Neuronal stem cell (in vitro differentiated cells): ENCODE data around the gene CACNG3.

Source experiments
- DNase-seq: peaks from one replicate; pipeline ENCODE4 v3.0.0-alpha.2; 2013; ENCODE audit warnings: low spot score
- H2AFZ ChIP-seq: one replicate; pipeline ENCODE4 v1.6.1; 2013; ENCODE audit warnings: mild to moderate bottlenecking, low read length, inconsistent platforms
- H2AK5ac ChIP-seq: 2 replicates; pipeline ENCODE4 v1.6.1; 2013; ENCODE audit warnings: low read depth, mild to moderate bottlenecking, inconsistent platforms, low read length, moderate library complexity, mixed read lengths
- H2BK120ac ChIP-seq: 2 replicates; pipeline ENCODE4 v1.6.1; 2013; ENCODE audit warnings: low read depth, mild to moderate bottlenecking, inconsistent platforms, low read length, moderate library complexity, mixed read lengths
- H2BK12ac ChIP-seq: one replicate; pipeline ENCODE4 v1.6.1; 2013; ENCODE audit warnings: low read length, inconsistent platforms
- H2BK15ac ChIP-seq: 2 replicates; pipeline ENCODE4 v1.6.1; 2013; ENCODE audit warnings: mild to moderate bottlenecking, low read length, inconsistent platforms, mixed read lengths
- H2BK5ac ChIP-seq: one replicate; pipeline ENCODE4 v1.6.1; 2013; ENCODE audit warnings: inconsistent platforms, mild to moderate bottlenecking, low read length, moderate library complexity
- H3K14ac ChIP-seq: one replicate; pipeline ENCODE4 v1.6.1; 2013; ENCODE audit warnings: low read length, inconsistent platforms
- H3K18ac ChIP-seq: 2 replicates; pipeline ENCODE4 v1.6.1; 2013; ENCODE audit warnings: low read length, inconsistent platforms
- H3K23ac ChIP-seq: 2 replicates; pipeline ENCODE4 v1.6.1; 2013; ENCODE audit warnings: low read depth, mild to moderate bottlenecking, mixed read lengths, low read length, inconsistent platforms; ENCODE audit not compliant: poor library complexity
- H3K27ac ChIP-seq: replicated peaks from 3 replicates; pipeline ENCODE4 v1.5.1; 2013; ENCODE audit warnings: low read length, inconsistent platforms
- H3K27me3 ChIP-seq, 3 experiments: 2 replicates each; pipeline ENCODE4 v1.6.1; 2013; ENCODE audit warnings: low read length in 3 of 3, mild to moderate bottlenecking in 2 of 3, inconsistent platforms in 1 of 3, low read depth in 1 of 3, mixed read lengths in 1 of 3, moderate library complexity in 1 of 3; ENCODE audit not compliant: control insufficient read depth in 3 of 3, insufficient read depth in 3 of 3
- H3K36me3 ChIP-seq, 2 donors: replicated peaks in 1 of 2; 2 replicates each; pipeline ENCODE4 v1.6.1; 2013; ENCODE audit warnings: low read length in 2 of 2; ENCODE audit not compliant: control insufficient read depth in 2 of 2, insufficient read depth in 2 of 2
- H3K4ac ChIP-seq: 2 replicates; pipeline ENCODE4 v1.6.1; 2013; ENCODE audit warnings: inconsistent platforms, mild to moderate bottlenecking, low read length, moderate library complexity
- H3K4me1 ChIP-seq, 2 donors: 1 replicate in 1 of 2; 2 replicates in 1 of 2; pipeline ENCODE4 v1.6.1; 2013; ENCODE audit warnings: low read length in 2 of 2, low read depth in 1 of 2; ENCODE audit not compliant: control insufficient read depth in 2 of 2, insufficient read depth in 1 of 2
- H3K4me2 ChIP-seq: one replicate; pipeline ENCODE4 v1.6.1; 2013; ENCODE audit warnings: mild to moderate bottlenecking, low read length, inconsistent platforms; ENCODE audit not compliant: insufficient read depth, poor library complexity, severe bottlenecking
- H3K4me3 ChIP-seq, 2 donors: 2 replicates each; pipeline ENCODE4 v1.5.1; 2013; ENCODE audit warnings: low read length in 2 of 2, mild to moderate bottlenecking in 2 of 2, inconsistent platforms in 1 of 2, moderate library complexity in 1 of 2
- H3K79me1 ChIP-seq: one replicate; pipeline ENCODE4 v1.6.1; 2013; ENCODE audit warnings: low read depth, mild to moderate bottlenecking, inconsistent platforms, low read length, moderate library complexity
- H3K9ac ChIP-seq: one replicate; pipeline ENCODE4 v1.6.1; 2013; ENCODE audit warnings: mild to moderate bottlenecking, low read depth, low read length, inconsistent platforms; ENCODE audit not compliant: poor library complexity
- H3K9me3 ChIP-seq, 2 donors: replicated peaks in 1 of 2; 2 replicates each; pipeline versions ENCODE3 to v1.6.1; 2013; ENCODE audit warnings: low read length in 2 of 2, mild to moderate bottlenecking in 2 of 2, inconsistent platforms in 1 of 2, low read depth in 1 of 2, mixed read lengths in 1 of 2, moderate library complexity in 1 of 2; ENCODE audit not compliant: control insufficient read depth in 2 of 2, insufficient read depth in 1 of 2
- H4K8ac ChIP-seq: one replicate; pipeline ENCODE4 v1.6.1; 2013; ENCODE audit warnings: low read depth, mild to moderate bottlenecking, inconsistent platforms, low read length, moderate library complexity
- H4K91ac ChIP-seq: one replicate; pipeline ENCODE4 v1.6.1; 2013; ENCODE audit warnings: low read length, low read depth, mild to moderate bottlenecking, inconsistent platforms; ENCODE audit not compliant: poor library complexity
- WGBS, 2 donors: extraction: QIAGEN DNeasy Blood & Tissue Kit; methylation state at CpG; one replicate each; pipeline ENCODE4 v1.1.7; 2013; ENCODE audit warnings: missing lambda C conversion rate in 2 of 2, mixed read lengths in 1 of 2; ENCODE audit not compliant: insufficient read length in 2 of 2, insufficient replicate concordance in 1 of 2; ENCODE audit errors: extremely low coverage in 2 of 2; 5-methylcytosine and 5-hydroxymethylcytosine counted together

CACNG3 gene

DNA sequence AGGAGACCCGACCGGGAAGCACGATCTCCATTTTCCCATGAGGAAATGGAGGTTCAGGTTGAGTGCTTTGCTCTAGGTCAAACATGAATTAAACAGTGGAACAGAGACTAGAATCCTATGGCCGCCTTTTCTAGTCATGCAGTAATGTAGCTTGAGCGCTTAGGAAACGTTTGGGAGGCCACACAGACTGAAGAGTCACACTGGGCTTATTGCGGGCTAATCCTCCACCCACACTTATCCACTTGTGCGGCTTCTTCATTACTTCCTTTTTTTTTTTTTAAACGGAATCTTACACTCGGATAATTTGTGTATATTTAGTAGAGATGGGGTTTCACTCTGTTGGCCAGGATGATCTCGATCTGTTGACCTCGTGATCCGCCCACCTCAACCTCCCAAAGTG lies 26.0 kb downstream of the CACNG3 start:
- Histone ChIP-seq H3K27me3 (no peaks in the 10 kb centered on the region), H3K4me2 (no peak overlapping the region), H3K27ac (no peak overlapping the region), H2BK120ac (no peak overlapping the region), H2BK5ac (no peak overlapping the region), H2BK12ac (no peak overlapping the region), H3K4me3 (no peak overlapping the region), H3K14ac (no peak overlapping the region), H2AFZ (no peak overlapping the region), H3K4me1 (no peaks in the 10 kb centered on the region), H4K8ac (no peak overlapping the region), H3K18ac (no peak overlapping the region), H3K23ac (no peak overlapping the region), H3K4ac (no peak overlapping the region), H2BK15ac (no peak overlapping the region), H3K36me3 (no peaks in the 10 kb centered on the region), H2AK5ac (no peak overlapping the region), H3K79me1 (no peaks in the 10 kb centered on the region), H3K9me3 (no peaks in the 10 kb centered on the region), H3K9ac (no peak overlapping the region), H4K91ac (no peak overlapping the region)
- no peak for DNase-seq
- WGBS, 2 donors: no CpG with 5 or more reads among the region's 13 CpGs

DNA sequence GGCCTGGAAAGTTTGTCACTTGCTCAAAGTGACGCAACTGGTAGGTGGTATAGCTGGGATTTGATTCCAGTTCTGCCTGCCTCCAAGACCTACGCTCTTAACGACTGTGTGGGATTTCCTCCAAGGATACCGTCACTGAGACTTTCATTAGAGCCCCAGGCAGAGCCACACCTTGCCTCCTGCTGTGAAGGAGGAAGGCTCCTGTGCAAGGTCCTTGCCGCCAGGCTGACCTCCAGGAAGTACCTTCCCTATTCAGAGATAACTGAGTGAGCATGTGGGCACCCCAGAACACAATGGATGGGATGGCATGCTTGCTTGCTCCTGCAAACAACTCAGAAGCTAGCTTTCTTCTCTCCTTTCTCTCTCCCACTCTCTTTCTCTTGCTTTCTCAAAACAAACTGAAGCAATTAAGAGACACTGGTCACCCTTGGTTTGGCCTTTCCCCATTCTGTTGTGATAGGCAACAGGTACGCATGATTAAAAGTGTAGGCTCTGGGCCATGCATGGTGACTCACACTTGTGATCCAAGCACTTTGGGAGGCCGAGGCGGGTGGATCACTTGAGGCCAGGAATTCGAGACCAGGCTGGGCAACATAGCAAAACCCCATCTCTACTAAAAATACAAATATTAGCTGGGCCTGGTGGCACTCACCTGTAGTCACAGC lies 30.7 kb downstream of the CACNG3 start:
- H3K9ac ChIP-seq: no peak overlapping the region
- H3K4me1 ChIP-seq: no peaks in the 10 kb centered on the region
- H2BK120ac ChIP-seq: no peak overlapping the region
- H3K4ac ChIP-seq: no peak overlapping the region
- no CpG with 5 or more reads among the region's 9 CpGs for WGBS, 2 donors
- H3K27me3 ChIP-seq: no peaks in the 10 kb centered on the region
- H3K14ac ChIP-seq: no peak overlapping the region
- H3K9me3 ChIP-seq: no peaks in the 10 kb centered on the region
- H3K4me2 ChIP-seq: no peak overlapping the region
- no peak overlapping the region for H3K18ac ChIP-seq
- H3K23ac ChIP-seq: no peak overlapping the region
- no peaks in the 10 kb centered on the region for H3K36me3 ChIP-seq
- H3K4me3 ChIP-seq: no peak overlapping the region
- no peak overlapping the region for H3K27ac ChIP-seq
- no peak for DNase-seq
- no peak overlapping the region for H2BK5ac ChIP-seq
- no peak overlapping the region for H2AFZ ChIP-seq
- H2BK15ac ChIP-seq: no peak overlapping the region
- no peak overlapping the region for H2BK12ac ChIP-seq
- H2AK5ac ChIP-seq: no peak overlapping the region
- H3K79me1 ChIP-seq: no peaks in the 10 kb centered on the region
- H4K8ac ChIP-seq: no peak overlapping the region
- no peak overlapping the region for H4K91ac ChIP-seq

- DNase-seq: no peak
- Histone ChIP-seq H3K27me3 (no peaks in the 10 kb centered on the region), H4K91ac (no peak overlapping the region), H3K9me3 (no peaks in the 10 kb centered on the region), H3K4me2 (no peak overlapping the region), H2BK5ac (no peak overlapping the region), H2BK12ac (no peak overlapping the region), H3K27ac (no peak overlapping the region), H2AK5ac (no peak overlapping the region), H4K8ac (no peak overlapping the region), H3K79me1 (no peaks in the 10 kb centered on the region), H3K23ac (no peak overlapping the region), H2BK15ac (no peak overlapping the region), H3K4me3 (no peak overlapping the region), H3K36me3 (no peaks in the 10 kb centered on the region), H2BK120ac (no peak overlapping the region), H3K18ac (no peak overlapping the region), H3K4ac (no peak overlapping the region), H2AFZ (no peak overlapping the region), H3K9ac (no peak overlapping the region), H3K14ac (no peak overlapping the region), H3K4me1 (no peaks in the 10 kb centered on the region)
- no CpG with 5 or more reads among the region's 2 CpGs for WGBS, 2 donors
Measured at GRCh38 chr16:24288516-24288915, 32.4 kb downstream of the CACNG3 start.

DNA sequence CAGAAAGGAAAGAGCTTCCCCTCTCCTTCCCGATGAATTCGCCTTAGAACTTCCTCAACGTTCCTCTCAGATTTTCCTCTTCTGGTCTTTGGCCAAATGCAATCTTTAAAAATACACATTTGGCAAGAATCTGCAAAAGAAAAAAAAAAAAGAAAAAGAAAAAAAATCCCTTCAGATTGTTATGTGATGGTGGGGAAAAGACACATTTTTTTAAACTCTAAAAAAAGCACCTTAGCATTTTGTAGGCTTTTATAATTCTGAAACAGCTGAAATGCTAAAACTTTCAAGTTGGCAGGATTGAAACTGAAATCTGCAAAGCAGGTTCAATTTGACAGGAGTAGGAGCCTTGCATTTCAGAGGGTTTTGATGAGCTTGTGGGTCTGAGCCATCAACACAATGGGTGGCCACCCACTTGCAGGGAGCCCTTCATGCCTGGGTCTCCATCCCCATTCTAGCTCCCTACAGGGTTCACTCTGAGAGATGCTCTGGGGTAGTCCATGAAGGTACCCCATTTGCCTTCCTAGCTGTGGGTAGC lies 33.1 kb downstream of the CACNG3 start:
- Histone ChIP-seq H3K27me3 (no peaks in the 10 kb centered on the region), H2BK120ac (no peak overlapping the region), H3K14ac (no peak overlapping the region), H4K91ac (no peak overlapping the region), H3K36me3 (no peaks in the 10 kb centered on the region), H2BK12ac (no peak overlapping the region), H4K8ac (no peak overlapping the region), H3K23ac (no peak overlapping the region), H3K79me1 (no peaks in the 10 kb centered on the region), H3K4ac (no peak overlapping the region), H2BK15ac (no peak overlapping the region), H3K4me2 (no peak overlapping the region), H3K18ac (no peak overlapping the region), H3K9ac (no peak overlapping the region), H2BK5ac (no peak overlapping the region), H3K9me3 (no peaks in the 10 kb centered on the region), H2AFZ (no peak overlapping the region), H3K4me1 (no peaks in the 10 kb centered on the region), H3K27ac (no peak overlapping the region), H2AK5ac (no peak overlapping the region), H3K4me3 (no peak overlapping the region)
- no peak for DNase-seq
- no CpG with 5 or more reads among the region's 3 CpGs for WGBS, 2 donors
